ENCODE results near the gene INCENP. TPM values are rescaled to one million over a fixed set of nuclear protein-coding genes. Genes with fewer than 3 reads are reported as not detected.

The INCENP gene
- total RNA-seq, 4 donors from 2014 or later, result 17.5 to 30.7 (median 26.4) TPM

GRCh38 chr11:62119569-62119968 is 4.2 kb upstream of the INCENP start:
- intact Hi-C loops (cut with DNase I; ENCODE audit: low total_unique reads), result loop anchor here (10.0 kb wide), 1 partner anchor 325 kb away; the partner anchor contains the start of genes FEN1 and TMEM258
- DNase-seq (ENCODE audit: low spot score in 2 of 2), result no peak
- no peak overlapping the region for H3K4me3 ChIP-seq (ENCODE audit: low read depth, poor library complexity, severe bottlenecking)
- 62 to 84% methylated on average over 3 of the region's 3 CpGs for WGBS, 2 donors
- TF ChIP-seq CTCF (IDR thresholded peaks at IDR 0.05), result no peak
- TF ChIP-seq POLR2A (IDR thresholded peaks at IDR 0.05), result no peak

- TF ChIP-seq POLR2A (IDR thresholded peaks at IDR 0.05) (no peak), CTCF (IDR thresholded peaks at IDR 0.05) (no peak)
- no peak overlapping the region for H3K4me3 ChIP-seq (ENCODE audit: low read depth, poor library complexity, severe bottlenecking)
- no peak for DNase-seq (ENCODE audit: low spot score in 2 of 2)
- intact Hi-C loops (cut with DNase I; ENCODE audit: low total_unique reads), result no loop called here
- 70 to 86% methylated on average over 4 of the region's 4 CpGs for WGBS, 2 donors
Observed at GRCh38 chr11:62120001-62120400, 3.8 kb upstream of the INCENP start.

- H3K4me3 ChIP-seq (ENCODE audit: low read depth, poor library complexity, severe bottlenecking), result no peak overlapping the region
- TF ChIP-seq CTCF (IDR thresholded peaks at IDR 0.05), result no peak
- TF ChIP-seq POLR2A (IDR thresholded peaks at IDR 0.05), result no peak
- intact Hi-C loops (cut with DNase I; ENCODE audit: low total_unique reads), result no loop called here
- 83 to 91% methylated on average over 5 of the region's 5 CpGs for WGBS, 2 donors
- no peak for DNase-seq (ENCODE audit: low spot score in 2 of 2)
Observed at GRCh38 chr11:62120431-62120830, 3.4 kb upstream of the INCENP start.

GRCh38 chr11:62122076-62122475 is 1.7 kb upstream of the INCENP start:
- TF ChIP-seq POLR2A (IDR thresholded peaks at IDR 0.05) (no peak), CTCF (IDR thresholded peaks at IDR 0.05) (no peak)
- WGBS, 2 donors, result 71 to 75% methylated on average over 6 of the region's 6 CpGs
- intact Hi-C loops (cut with DNase I; ENCODE audit: low total_unique reads), result no loop called here
- no peak overlapping the region for H3K4me3 ChIP-seq (ENCODE audit: low read depth, poor library complexity, severe bottlenecking)
- DNase-seq (ENCODE audit: low spot score in 2 of 2), result no peak

- intact Hi-C loops (cut with DNase I; ENCODE audit: low total_unique reads), result no loop called here
- TF ChIP-seq POLR2A (IDR thresholded peaks at IDR 0.05) (no peak), CTCF (IDR thresholded peaks at IDR 0.05) (no peak)
- WGBS, 2 donors, result 2% methylated on average over 34 to 39 of the region's 39 CpGs
- no peak for DNase-seq (ENCODE audit: low spot score in 2 of 2)
- H3K4me3 ChIP-seq (ENCODE audit: low read depth, poor library complexity, severe bottlenecking), result peak overlapping the region; percentile 72
Observed at GRCh38 chr11:62124186-62125113, 639 bp downstream of the INCENP start.

Measured in lower leg skin (tissue), 4 donors.